Loucy (cell line): ENCODE data around the gene USP2.

Source experiments
- EZH2phosphoT487 ChIP-seq: fragments of 200-600 bp; IDR thresholded peaks from 2 replicates; pipeline ENCODE4 v1.6.1; 2018; ENCODE audit warnings: antibody characterized with exemption, mild to moderate bottlenecking, moderate library complexity, borderline replicate concordance
- TF ChIP-seq, protein P1 (sequence below): fragments of 200-600 bp; sonication (generic); conservative IDR thresholded peaks from 2 replicates; pipeline ENCODE4 v1.5.1; 2014; ENCODE audit warnings: mild to moderate bottlenecking, antibody characterized with exemption, low read length

DNA sequence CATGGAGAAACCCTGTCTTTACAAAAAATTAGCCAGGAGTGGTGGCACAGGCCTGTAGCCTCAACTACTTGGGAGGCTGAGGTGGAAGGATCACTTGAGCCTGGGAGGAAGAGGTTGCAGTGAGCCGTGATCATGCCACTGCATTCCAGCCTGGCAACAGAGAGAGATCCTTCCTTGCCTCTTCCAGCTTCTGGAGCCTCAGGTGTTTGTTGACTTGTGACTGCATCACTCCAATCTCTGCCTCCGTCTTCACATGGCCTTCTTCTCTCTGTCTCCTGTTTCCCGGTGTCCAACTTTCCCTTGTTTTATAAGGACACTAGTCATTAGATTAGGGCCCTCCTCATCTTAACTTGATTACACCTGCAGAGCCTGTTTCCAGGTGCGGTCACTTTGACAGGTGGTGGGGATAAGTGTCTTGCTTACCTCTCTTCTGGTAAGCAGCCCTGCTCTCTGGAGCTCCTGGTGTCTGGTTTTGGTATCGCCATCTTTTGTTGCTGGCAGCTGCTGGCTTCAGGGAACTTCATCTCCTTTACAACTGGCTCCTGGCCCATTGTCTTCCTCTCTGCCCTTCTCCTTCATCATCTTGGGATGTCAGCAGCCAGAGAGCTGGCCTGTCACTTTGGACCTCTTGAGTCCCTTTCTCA, 8.2 kb upstream of the USP2 start:
- TF ChIP-seq, protein P1, sequence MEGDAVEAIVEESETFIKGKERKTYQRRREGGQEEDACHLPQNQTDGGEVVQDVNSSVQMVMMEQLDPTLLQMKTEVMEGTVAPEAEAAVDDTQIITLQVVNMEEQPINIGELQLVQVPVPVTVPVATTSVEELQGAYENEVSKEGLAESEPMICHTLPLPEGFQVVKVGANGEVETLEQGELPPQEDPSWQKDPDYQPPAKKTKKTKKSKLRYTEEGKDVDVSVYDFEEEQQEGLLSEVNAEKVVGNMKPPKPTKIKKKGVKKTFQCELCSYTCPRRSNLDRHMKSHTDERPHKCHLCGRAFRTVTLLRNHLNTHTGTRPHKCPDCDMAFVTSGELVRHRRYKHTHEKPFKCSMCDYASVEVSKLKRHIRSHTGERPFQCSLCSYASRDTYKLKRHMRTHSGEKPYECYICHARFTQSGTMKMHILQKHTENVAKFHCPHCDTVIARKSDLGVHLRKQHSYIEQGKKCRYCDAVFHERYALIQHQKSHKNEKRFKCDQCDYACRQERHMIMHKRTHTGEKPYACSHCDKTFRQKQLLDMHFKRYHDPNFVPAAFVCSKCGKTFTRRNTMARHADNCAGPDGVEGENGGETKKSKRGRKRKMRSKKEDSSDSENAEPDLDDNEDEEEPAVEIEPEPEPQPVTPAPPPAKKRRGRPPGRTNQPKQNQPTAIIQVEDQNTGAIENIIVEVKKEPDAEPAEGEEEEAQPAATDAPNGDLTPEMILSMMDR: peak; percentile 62
- no peak for TF ChIP-seq EZH2phosphoT487
